HepG2 (cell line): ENCODE data around the gene FOXA3. TPM values are rescaled to one million over a fixed set of nuclear protein-coding genes. Genes with fewer than 3 reads are reported as not detected.

Source experiments
- CEBPZ ChIP-seq: IDR thresholded peaks from 2 replicates; pipeline ENCODE4 v1.6.1; 2012; ENCODE audit warnings: low read length, improper control_type of control experiment
- DPF2 ChIP-seq: sonication (generic); formaldehyde crosslinking; IDR thresholded peaks from 2 replicates; pipeline ENCODE4 v1.4.0; 2020; ENCODE audit warnings: mild to moderate bottlenecking, low read depth, missing genetic modification reagents, borderline replicate concordance
- FOXJ3 ChIP-seq: sonication (generic); formaldehyde crosslinking; IDR thresholded peaks from 2 replicates; pipeline ENCODE4 v1.4.0; 2020; ENCODE audit warnings: missing genetic modification reagents, mild to moderate bottlenecking, borderline replicate concordance
- KAT8 ChIP-seq: IDR thresholded peaks from 2 replicates; pipeline ENCODE4 v1.6.1; 2016; ENCODE audit warnings: missing genetic modification reagents, missing compliant biosample characterization
- NCOA5 ChIP-seq: sonication (generic); formaldehyde crosslinking; IDR thresholded peaks from 2 replicates; pipeline ENCODE4 v1.4.0; 2020; ENCODE audit warnings: missing genetic modification reagents
- RORA ChIP-seq: sonication (generic); formaldehyde crosslinking; IDR thresholded peaks from 2 replicates; pipeline ENCODE4 v1.5.0; 2020; ENCODE audit warnings: mild to moderate bottlenecking, missing genetic modification reagents, moderate library complexity
- SIX4 ChIP-seq: sonication (generic); formaldehyde crosslinking; IDR thresholded peaks from 2 replicates; pipeline ENCODE4 v1.4.0; 2020; ENCODE audit warnings: missing genetic modification reagents
- SMAD9 ChIP-seq: sonication (generic); formaldehyde crosslinking; IDR thresholded peaks from 2 replicates; pipeline ENCODE4 v1.5.1; 2020; ENCODE audit warnings: mild to moderate bottlenecking, missing genetic modification reagents
- ZNF124 ChIP-seq: sonication (generic); formaldehyde crosslinking; IDR thresholded peaks from 2 replicates; pipeline ENCODE4 v1.4.0; 2020; ENCODE audit warnings: missing genetic modification reagents
- ZNF672 ChIP-seq: sonication (generic); formaldehyde crosslinking; IDR thresholded peaks from 2 replicates; pipeline ENCODE4 v1.8.1; 2022; ENCODE audit warnings: missing genetic modification reagents
- ZNF780A ChIP-seq: sonication (generic); formaldehyde crosslinking; IDR thresholded peaks from 2 replicates; pipeline ENCODE4 v1.8.0; 2022; ENCODE audit warnings: mild to moderate bottlenecking, missing genetic modification reagents, moderate library complexity
- polyA plus RNA-seq, 8 experiments: library from polyadenylated mRNA; depleted of rRNA in 3 of 8; stranded (reverse) in 7 of 8; unstranded in 1 of 8; fragments of >200 nt; fragmentation: Illumina TruSeq in 4 of 8; extraction: Trizol in 4 of 8; gene quantifications; 2 replicates each; pipeline versions ENCODE4 v1.2.1 to v1.2.3, GENCODE V29; 2011 to 2016; ENCODE audit warnings: low read depth in 4 of 8, missing spikeins in 1 of 8, mixed read lengths in 1 of 8; ENCODE audit not compliant: insufficient read depth in 1 of 8
- total RNA-seq, 5 experiments: library from RNA; depleted of rRNA; stranded (reverse); fragments of >200 nt; fragmentation: Illumina TruSeq; extraction: Trizol; gene quantifications; 2 replicates each; pipeline ENCODE4 v1.2.3, GENCODE V29; 2016; ENCODE audit warnings: low read depth in 1 of 5
- TF ChIP-seq, protein P1 (sequence below): sonication (generic); formaldehyde crosslinking; IDR thresholded peaks from 2 replicates; pipeline ENCODE4 v1.8.1; 2023; ENCODE audit warnings: mild to moderate bottlenecking, missing genetic modification reagents
- TF ChIP-seq, protein P2 (sequence below): sonication (generic); formaldehyde crosslinking; IDR thresholded peaks from 2 replicates; pipeline ENCODE4 v1.4.0; 2020; ENCODE audit warnings: mild to moderate bottlenecking, missing genetic modification reagents
- TF ChIP-seq, protein P3 (sequence below): sonication (generic); formaldehyde crosslinking; IDR thresholded peaks from 2 replicates; pipeline ENCODE4 v1.4.0; 2020; ENCODE audit warnings: missing genetic modification reagents

The FOXA3 gene
- total and polyA plus RNA-seq, 2 of the 13 experiments (the other 11 are each of a cell fraction or from before 2014, with no cell fraction given) = 29.8 to 47.6 TPM

- peak; percentile 95 for TF ChIP-seq RORA (CRISPR knock-in tag)
- peak; percentile 75 for TF ChIP-seq KAT8 (CRISPR knock-in tag)
- no peak; the same call in 1 of the 2 replicates for TF ChIP-seq FOXJ3 (CRISPR knock-in tag)
- no peak; the same call in 1 of the 2 replicates for TF ChIP-seq SIX4
- 0 out of 2 replicates have a peak, but pooled peaks have one; percentile 57 for TF ChIP-seq ZNF672
- TF ChIP-seq ZNF124 (CRISPR knock-in tag) = peak; percentile 3; the same call in 1 of the 2 replicates
- peak; percentile 62 for TF ChIP-seq DPF2 (CRISPR knock-in tag)
- no peak for TF ChIP-seq SMAD9
- TF ChIP-seq, protein P1, sequence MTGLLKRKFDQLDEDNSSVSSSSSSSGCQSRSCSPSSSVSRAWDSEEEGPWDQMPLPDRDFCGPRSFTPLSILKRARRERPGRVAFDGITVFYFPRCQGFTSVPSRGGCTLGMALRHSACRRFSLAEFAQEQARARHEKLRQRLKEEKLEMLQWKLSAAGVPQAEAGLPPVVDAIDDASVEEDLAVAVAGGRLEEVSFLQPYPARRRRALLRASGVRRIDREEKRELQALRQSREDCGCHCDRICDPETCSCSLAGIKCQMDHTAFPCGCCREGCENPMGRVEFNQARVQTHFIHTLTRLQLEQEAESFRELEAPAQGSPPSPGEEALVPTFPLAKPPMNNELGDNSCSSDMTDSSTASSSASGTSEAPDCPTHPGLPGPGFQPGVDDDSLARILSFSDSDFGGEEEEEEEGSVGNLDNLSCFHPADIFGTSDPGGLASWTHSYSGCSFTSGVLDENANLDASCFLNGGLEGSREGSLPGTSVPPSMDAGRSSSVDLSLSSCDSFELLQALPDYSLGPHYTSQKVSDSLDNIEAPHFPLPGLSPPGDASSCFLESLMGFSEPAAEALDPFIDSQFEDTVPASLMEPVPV (CRISPR knock-in tag) = no peak
- TF ChIP-seq ZNF780A = 0 out of 2 replicates have a peak, but pooled peaks have one; percentile 26
- no peak for TF ChIP-seq CEBPZ
- TF ChIP-seq, protein P2, sequence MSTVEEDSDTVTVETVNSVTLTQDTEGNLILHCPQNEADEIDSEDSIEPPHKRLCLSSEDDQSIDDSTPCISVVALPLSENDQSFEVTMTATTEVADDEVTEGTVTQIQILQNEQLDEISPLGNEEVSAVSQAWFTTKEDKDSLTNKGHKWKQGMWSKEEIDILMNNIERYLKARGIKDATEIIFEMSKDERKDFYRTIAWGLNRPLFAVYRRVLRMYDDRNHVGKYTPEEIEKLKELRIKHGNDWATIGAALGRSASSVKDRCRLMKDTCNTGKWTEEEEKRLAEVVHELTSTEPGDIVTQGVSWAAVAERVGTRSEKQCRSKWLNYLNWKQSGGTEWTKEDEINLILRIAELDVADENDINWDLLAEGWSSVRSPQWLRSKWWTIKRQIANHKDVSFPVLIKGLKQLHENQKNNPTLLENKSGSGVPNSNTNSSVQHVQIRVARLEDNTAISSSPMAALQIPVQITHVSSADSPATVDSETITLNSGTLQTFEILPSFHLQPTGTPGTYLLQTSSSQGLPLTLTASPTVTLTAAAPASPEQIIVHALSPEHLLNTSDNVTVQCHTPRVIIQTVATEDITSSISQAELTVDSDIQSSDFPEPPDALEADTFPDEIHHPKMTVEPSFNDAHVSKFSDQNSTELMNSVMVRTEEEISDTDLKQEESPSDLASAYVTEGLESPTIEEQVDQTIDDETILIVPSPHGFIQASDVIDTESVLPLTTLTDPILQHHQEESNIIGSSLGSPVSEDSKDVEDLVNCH (CRISPR knock-in tag) = peak; percentile 21; the same call in 1 of the 2 replicates
- peak; percentile 30; the same call in 1 of the 2 replicates for TF ChIP-seq NCOA5 (CRISPR knock-in tag)
- TF ChIP-seq, protein P3, sequence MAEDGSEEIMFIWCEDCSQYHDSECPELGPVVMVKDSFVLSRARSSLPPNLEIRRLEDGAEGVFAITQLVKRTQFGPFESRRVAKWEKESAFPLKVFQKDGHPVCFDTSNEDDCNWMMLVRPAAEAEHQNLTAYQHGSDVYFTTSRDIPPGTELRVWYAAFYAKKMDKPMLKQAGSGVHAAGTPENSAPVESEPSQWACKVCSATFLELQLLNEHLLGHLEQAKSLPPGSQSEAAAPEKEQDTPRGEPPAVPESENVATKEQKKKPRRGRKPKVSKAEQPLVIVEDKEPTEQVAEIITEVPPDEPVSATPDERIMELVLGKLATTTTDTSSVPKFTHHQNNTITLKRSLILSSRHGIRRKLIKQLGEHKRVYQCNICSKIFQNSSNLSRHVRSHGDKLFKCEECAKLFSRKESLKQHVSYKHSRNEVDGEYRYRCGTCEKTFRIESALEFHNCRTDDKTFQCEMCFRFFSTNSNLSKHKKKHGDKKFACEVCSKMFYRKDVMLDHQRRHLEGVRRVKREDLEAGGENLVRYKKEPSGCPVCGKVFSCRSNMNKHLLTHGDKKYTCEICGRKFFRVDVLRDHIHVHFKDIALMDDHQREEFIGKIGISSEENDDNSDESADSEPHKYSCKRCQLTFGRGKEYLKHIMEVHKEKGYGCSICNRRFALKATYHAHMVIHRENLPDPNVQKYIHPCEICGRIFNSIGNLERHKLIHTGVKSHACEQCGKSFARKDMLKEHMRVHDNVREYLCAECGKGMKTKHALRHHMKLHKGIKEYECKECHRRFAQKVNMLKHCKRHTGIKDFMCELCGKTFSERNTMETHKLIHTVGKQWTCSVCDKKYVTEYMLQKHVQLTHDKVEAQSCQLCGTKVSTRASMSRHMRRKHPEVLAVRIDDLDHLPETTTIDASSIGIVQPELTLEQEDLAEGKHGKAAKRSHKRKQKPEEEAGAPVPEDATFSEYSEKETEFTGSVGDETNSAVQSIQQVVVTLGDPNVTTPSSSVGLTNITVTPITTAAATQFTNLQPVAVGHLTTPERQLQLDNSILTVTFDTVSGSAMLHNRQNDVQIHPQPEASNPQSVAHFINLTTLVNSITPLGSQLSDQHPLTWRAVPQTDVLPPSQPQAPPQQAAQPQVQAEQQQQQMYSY (CRISPR knock-in tag) = 0 out of 2 replicates have a peak, but pooled peaks have one; percentile 13
Observed at GRCh38 chr19:45882652-45883585, 18.8 kb downstream of the FOXA3 start (continued).
